GM12875 (cell line): ENCODE results near the gene ATP5MC2.
"Not testable (repeated sequence)": the region's sequence is repeated elsewhere in the genome, so short reads cannot be mapped to it uniquely, and the experiment has no call there.

Source experiments
- H3K4me3 ChIP-seq: one replicate; pipeline ENCODE4 v1.5.1; 2011; ENCODE audit warnings: low read depth, low read length, control low read depth
- CTCF ChIP-seq: IDR thresholded peaks from 2 replicates; pipeline ENCODE4 v1.5.1; 2011; ENCODE audit warnings: low read depth, mild to moderate bottlenecking, control low read depth, inconsistent platforms, low read length, moderate library complexity, borderline replicate concordance; ENCODE audit not compliant: insufficient read depth

The ATP5MC2 gene

GRCh38 chr12:53651737-53652136 is 24.1 kb downstream of the ATP5MC2 start:
- no peak overlapping the region for H3K4me3 ChIP-seq
- no peak for TF ChIP-seq CTCF

GRCh38 chr12:53646300-53646699 is 29.6 kb downstream of the ATP5MC2 start:
- H3K4me3 ChIP-seq = not testable (repeated sequence)

GRCh38 chr12:53645165-53645564 is 30.7 kb downstream of the ATP5MC2 start:
- TF ChIP-seq CTCF = no peak
- no peak overlapping the region for H3K4me3 ChIP-seq

- TF ChIP-seq CTCF = no peak
- no peak overlapping the region for H3K4me3 ChIP-seq
These were observed 31.8 kb downstream of the ATP5MC2 start for GRCh38 chr12:53644133-53644532.

- TF ChIP-seq CTCF = no peak
- H3K4me3 ChIP-seq = no peak overlapping the region
These were observed 32.5 kb downstream of the ATP5MC2 start for GRCh38 chr12:53643232-53643979.

- H3K4me3 ChIP-seq = no peak overlapping the region
- TF ChIP-seq CTCF = no peak
These were observed 37.8 kb downstream of the ATP5MC2 start for GRCh38 chr12:53638057-53638456.

- no peak for TF ChIP-seq CTCF
- no peak overlapping the region for H3K4me3 ChIP-seq
These were observed 39.2 kb downstream of the ATP5MC2 start for GRCh38 chr12:53636641-53637040.

GRCh38 chr12:53635708-53636107 is 40.2 kb downstream of the ATP5MC2 start:
- not testable (repeated sequence) for H3K4me3 ChIP-seq
